ENCODE measurements around the gene RPL37. TPM values are rescaled to one million over a fixed set of nuclear protein-coding genes. Genes with fewer than 3 reads are reported as not detected.

The RPL37 gene
- total RNA-seq, 1 experiment from 2014 or later, result 1,699 TPM

DNA sequence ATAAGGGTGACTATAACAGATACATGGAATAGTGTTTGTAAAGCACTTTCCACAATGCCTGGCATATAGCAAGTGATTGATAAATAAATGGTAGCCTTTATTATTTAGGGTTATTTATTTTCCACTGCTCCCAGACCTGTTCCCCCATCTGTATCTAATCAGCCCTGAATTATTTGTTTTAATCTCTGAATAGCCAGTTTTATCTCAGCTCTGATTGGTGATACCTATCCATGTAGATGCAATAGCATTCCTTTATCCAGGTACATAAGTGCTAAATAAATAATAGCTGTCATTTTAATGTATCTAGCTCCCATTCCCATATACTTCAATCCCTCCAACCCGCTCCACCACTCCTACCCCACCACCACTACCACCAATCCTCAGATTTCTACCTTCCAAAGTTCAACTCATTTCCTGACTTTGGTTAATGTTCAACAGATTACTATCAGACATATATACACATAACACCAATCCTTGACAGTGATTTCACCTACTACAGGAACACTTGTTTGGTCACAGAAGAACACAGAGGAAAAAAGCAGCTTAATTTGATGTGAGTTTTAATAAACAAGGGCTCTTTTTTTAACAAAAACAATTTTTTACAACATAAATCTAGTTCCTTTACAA, 50.9 kb downstream of the RPL37 start:
- no TSS peak for BruUV-seq (replicated peaks)
- Histone ChIP-seq H3K4me3 (ENCODE audit: low read depth, low read length) (no peak overlapping the region), H3K36me3 (ENCODE audit: control insufficient read depth, insufficient read depth, low read length) (0 out of 2 replicates have a peak, but pooled peaks cover 1% of the 10 kb centered on the region), H3K4me1 (peaks cover 46% of the 10 kb centered on the region), H3K27me3 (replicated peaks; ENCODE audit: control insufficient read depth, insufficient read depth, low read length) (no peaks in the 10 kb centered on the region), H3K9me3 (peaks cover 8% of the 10 kb centered on the region; the same call in 1 of the 2 replicates)
- TF ChIP-seq, protein P1, sequence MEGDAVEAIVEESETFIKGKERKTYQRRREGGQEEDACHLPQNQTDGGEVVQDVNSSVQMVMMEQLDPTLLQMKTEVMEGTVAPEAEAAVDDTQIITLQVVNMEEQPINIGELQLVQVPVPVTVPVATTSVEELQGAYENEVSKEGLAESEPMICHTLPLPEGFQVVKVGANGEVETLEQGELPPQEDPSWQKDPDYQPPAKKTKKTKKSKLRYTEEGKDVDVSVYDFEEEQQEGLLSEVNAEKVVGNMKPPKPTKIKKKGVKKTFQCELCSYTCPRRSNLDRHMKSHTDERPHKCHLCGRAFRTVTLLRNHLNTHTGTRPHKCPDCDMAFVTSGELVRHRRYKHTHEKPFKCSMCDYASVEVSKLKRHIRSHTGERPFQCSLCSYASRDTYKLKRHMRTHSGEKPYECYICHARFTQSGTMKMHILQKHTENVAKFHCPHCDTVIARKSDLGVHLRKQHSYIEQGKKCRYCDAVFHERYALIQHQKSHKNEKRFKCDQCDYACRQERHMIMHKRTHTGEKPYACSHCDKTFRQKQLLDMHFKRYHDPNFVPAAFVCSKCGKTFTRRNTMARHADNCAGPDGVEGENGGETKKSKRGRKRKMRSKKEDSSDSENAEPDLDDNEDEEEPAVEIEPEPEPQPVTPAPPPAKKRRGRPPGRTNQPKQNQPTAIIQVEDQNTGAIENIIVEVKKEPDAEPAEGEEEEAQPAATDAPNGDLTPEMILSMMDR (IDR thresholded peaks at IDR 0.05; ENCODE audit: insufficient read depth in 1 of 2, low read depth in 1 of 2, low read length in 1 of 2, severe bottlenecking in 1 of 2, unreplicated experiment in 1 of 2), result no peak
- peaks cover 16% of the 10 kb centered on the region for H3K9me3 Mint-ChIP-seq (ENCODE audit: unreplicated experiment)
- peaks cover 31% of the 10 kb centered on the region for H3K4me1 Mint-ChIP-seq (ENCODE audit: low read depth, unreplicated experiment)
- POLR2A ChIA-PET, result interaction anchor here (0.7 to 1.0 kb wide), 2 partner anchors 14 to 52 kb away, joined by 3 to 5 read pairs; partner anchors contain the start of gene PRKAA1
- peak overlapping the region; percentile 67 for H3K27ac Mint-ChIP-seq (ENCODE audit: unreplicated experiment)
- peak; percentile 80 to 90 for DNase-seq
- no peaks in the 10 kb centered on the region for H3K27me3 Mint-ChIP-seq (ENCODE audit: insufficient read depth, unreplicated experiment)
- CTCF ChIA-PET, result interaction anchor here (0.6 to 1.3 kb wide), 4 partner anchors 9 to 29 kb away, joined by 3 to 4 read pairs (median 3); no protein-coding TSS in a partner anchor
- intact Hi-C loops (cut with micrococcal nuclease; ENCODE audit: unreplicated experiment), result loop anchor here (1.0 to 2.0 kb wide), 3 partner anchors 14 to 743 kb away; partner anchors contain the start of genes PRKAA1 and TTC33
- H3K4me3 Mint-ChIP-seq (ENCODE audit: unreplicated experiment), result peak overlapping the region; percentile 61
- peaks cover 35% of the 10 kb centered on the region for H3K36me3 Mint-ChIP-seq (ENCODE audit: insufficient read depth, unreplicated experiment)

DNA sequence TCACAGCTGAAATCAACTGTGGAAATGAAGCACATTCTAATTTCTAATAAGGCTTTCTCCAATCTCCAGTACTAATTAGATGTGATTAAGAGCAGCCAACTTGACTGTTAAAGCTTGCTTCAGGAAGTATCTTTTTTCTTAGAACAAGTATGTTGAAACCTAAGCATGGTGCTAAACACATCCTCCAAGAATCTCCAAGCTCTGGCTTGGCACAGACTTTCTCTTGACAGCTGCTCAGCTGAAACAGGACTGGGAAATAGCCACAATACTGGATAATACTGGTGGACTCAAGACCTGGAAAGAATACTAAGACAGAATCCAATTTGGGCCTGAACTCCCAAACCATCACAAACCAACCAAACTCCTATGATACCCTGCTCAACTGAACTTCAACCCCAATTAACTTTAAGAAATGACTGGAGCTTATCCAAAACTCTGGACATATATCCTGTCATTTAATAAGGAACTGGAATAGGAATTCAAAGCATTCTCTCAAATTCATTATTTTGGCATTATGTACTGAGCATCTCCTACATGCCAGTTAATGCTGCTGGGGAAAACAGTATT, 53.1 kb downstream of the RPL37 start:
- BruUV-seq (replicated peaks), result no TSS peak
- Histone ChIP-seq H3K27me3 (replicated peaks; ENCODE audit: control insufficient read depth, insufficient read depth, low read length) (no peaks in the 10 kb centered on the region), H3K9me3 (no peaks in the 10 kb centered on the region), H3K36me3 (ENCODE audit: control insufficient read depth, insufficient read depth, low read length) (0 out of 2 replicates have a peak, but pooled peaks cover 1% of the 10 kb centered on the region), H3K4me1 (peaks cover 46% of the 10 kb centered on the region), H3K4me3 (ENCODE audit: low read depth, low read length) (no peak overlapping the region)
- Mint-ChIP-seq H3K27ac (ENCODE audit: unreplicated experiment) (no peak overlapping the region), H3K27me3 (ENCODE audit: insufficient read depth, unreplicated experiment) (no peaks in the 10 kb centered on the region), H3K4me3 (ENCODE audit: unreplicated experiment) (no peak overlapping the region), H3K36me3 (ENCODE audit: insufficient read depth, unreplicated experiment) (peaks cover 23% of the 10 kb centered on the region), H3K9me3 (ENCODE audit: unreplicated experiment) (peaks cover 9% of the 10 kb centered on the region), H3K4me1 (ENCODE audit: low read depth, unreplicated experiment) (peaks cover 31% of the 10 kb centered on the region)
- POLR2A ChIA-PET, result no interaction called here
- no peak for DNase-seq
- intact Hi-C loops (cut with micrococcal nuclease; ENCODE audit: unreplicated experiment), result no loop called here
- CTCF ChIA-PET, result no interaction called here
- TF ChIP-seq, protein P1 (IDR thresholded peaks at IDR 0.05; ENCODE audit: insufficient read depth in 1 of 2, low read depth in 1 of 2, low read length in 1 of 2, severe bottlenecking in 1 of 2, unreplicated experiment in 1 of 2), result no peak

DNA sequence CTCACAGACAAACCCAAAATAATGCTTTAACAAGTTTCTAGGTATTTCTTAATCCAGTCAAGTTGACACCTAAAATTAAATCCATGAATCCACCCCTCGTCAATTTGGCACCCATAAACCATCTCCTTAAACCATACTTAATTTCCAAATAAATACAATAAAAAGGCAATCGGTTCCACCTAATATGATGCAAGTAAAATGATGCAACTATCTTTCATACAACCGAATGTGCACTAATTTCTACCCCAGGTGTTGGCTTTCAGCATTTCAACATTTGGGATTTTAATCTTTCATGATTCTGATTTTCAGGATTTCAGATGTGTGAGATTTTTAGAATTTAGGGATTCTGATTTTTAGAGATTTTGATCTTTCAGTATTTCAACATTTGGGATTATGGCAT, 54.2 kb downstream of the RPL37 start:
- intact Hi-C loops (cut with micrococcal nuclease; ENCODE audit: unreplicated experiment), result no loop called here
- CTCF ChIA-PET, result no interaction called here
- H3K4me1 Mint-ChIP-seq (ENCODE audit: low read depth, unreplicated experiment), result peaks cover 36% of the 10 kb centered on the region
- 0 out of 2 replicates have a peak, but pooled peaks cover 1% of the 10 kb centered on the region for H3K36me3 ChIP-seq (ENCODE audit: control insufficient read depth, insufficient read depth, low read length)
- peaks cover 52% of the 10 kb centered on the region for H3K4me1 ChIP-seq
- H3K4me3 ChIP-seq (ENCODE audit: low read depth, low read length), result no peak overlapping the region
- H3K4me3 Mint-ChIP-seq (ENCODE audit: unreplicated experiment), result no peak overlapping the region
- no peaks in the 10 kb centered on the region for H3K27me3 ChIP-seq (replicated peaks; ENCODE audit: control insufficient read depth, insufficient read depth, low read length)
- peaks cover 7% of the 10 kb centered on the region for H3K9me3 Mint-ChIP-seq (ENCODE audit: unreplicated experiment)
- DNase-seq, result no peak
- no TSS peak for BruUV-seq (replicated peaks)
- H3K9me3 ChIP-seq, result no peaks in the 10 kb centered on the region
- H3K36me3 Mint-ChIP-seq (ENCODE audit: insufficient read depth, unreplicated experiment), result peaks cover 22% of the 10 kb centered on the region
- no peaks in the 10 kb centered on the region for H3K27me3 Mint-ChIP-seq (ENCODE audit: insufficient read depth, unreplicated experiment)
- TF ChIP-seq, protein P1 (IDR thresholded peaks at IDR 0.05; ENCODE audit: insufficient read depth in 1 of 2, low read depth in 1 of 2, low read length in 1 of 2, severe bottlenecking in 1 of 2, unreplicated experiment in 1 of 2), result no peak
- POLR2A ChIA-PET, result no interaction called here
- no peak overlapping the region for H3K27ac Mint-ChIP-seq (ENCODE audit: unreplicated experiment)
